ENCODE results near the gene FPR2. TPM values are rescaled to one million over a fixed set of nuclear protein-coding genes. Genes with fewer than 3 reads are reported as not detected.

Gene FPR2
- total RNA-seq, 2 donors from 2014 or later = 0.97 TPM; not detected in 1

DNA sequence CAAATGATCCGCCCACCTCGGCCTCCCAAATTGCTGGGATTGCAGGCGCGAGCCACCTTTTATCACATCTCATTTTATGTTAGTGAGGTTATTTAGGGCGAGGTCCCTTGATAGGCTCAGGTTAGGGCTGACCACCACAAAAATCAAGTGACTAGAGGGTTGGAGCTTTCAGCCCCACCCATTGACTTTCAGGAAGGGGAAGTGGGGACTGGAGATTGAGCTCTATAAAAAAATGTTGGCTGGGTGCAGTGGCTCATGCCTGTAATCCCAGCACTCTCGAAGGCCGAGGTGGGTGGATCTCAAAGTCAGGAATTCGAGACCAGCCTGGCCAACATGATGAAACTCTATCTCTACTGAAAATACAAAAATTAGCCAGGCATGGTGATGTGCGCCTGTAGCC lies 54.1 kb downstream of the FPR2 start:
- WGBS = 93% methylated on average over 9 of the region's 9 CpGs
- Histone ChIP-seq H3K36me3 (no peaks in the 10 kb centered on the region), H3K27me3 (replicated peaks; ENCODE audit: insufficient read depth) (no peaks in the 10 kb centered on the region), H3K4me1 (replicated peaks) (no peaks in the 10 kb centered on the region), H3K4me3 (no peak overlapping the region), H3K27ac (no peak overlapping the region), H3K9me3 (no peaks in the 10 kb centered on the region)
- TF ChIP-seq, protein P1, sequence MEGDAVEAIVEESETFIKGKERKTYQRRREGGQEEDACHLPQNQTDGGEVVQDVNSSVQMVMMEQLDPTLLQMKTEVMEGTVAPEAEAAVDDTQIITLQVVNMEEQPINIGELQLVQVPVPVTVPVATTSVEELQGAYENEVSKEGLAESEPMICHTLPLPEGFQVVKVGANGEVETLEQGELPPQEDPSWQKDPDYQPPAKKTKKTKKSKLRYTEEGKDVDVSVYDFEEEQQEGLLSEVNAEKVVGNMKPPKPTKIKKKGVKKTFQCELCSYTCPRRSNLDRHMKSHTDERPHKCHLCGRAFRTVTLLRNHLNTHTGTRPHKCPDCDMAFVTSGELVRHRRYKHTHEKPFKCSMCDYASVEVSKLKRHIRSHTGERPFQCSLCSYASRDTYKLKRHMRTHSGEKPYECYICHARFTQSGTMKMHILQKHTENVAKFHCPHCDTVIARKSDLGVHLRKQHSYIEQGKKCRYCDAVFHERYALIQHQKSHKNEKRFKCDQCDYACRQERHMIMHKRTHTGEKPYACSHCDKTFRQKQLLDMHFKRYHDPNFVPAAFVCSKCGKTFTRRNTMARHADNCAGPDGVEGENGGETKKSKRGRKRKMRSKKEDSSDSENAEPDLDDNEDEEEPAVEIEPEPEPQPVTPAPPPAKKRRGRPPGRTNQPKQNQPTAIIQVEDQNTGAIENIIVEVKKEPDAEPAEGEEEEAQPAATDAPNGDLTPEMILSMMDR (IDR thresholded peaks at IDR 0.05) = no peak
- TF ChIP-seq POLR2A (IDR thresholded peaks at IDR 0.05) = no peak
- no peak for TF ChIP-seq POLR2AphosphoS5 (IDR thresholded peaks at IDR 0.05)
- no peak for DNase-seq (ENCODE audit: low spot score)
- intact Hi-C loops (cut with DNase I) = no loop called here

DNA sequence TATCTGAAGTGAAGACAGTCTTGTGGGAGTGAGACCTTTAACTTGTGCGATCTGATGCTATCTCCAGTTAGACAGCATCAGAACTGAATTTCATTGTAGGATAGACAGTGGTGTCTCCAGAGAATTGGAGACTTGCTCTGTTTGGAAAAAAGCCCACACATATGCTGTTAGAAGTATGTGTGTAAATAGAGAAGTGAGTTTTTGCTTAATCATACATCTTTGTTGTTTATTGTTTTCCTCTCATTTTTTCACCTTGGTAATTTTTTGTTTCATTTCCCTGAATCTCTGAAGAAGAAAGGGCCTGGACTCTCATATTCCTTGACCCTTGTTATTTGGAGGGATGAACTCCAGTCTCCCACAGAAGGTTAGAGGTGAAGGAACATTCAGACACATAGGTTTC lies 55.7 kb downstream of the FPR2 start:
- Histone ChIP-seq H3K27ac (no peak overlapping the region), H3K4me1 (replicated peaks) (no peaks in the 10 kb centered on the region), H3K36me3 (no peaks in the 10 kb centered on the region), H3K27me3 (replicated peaks; ENCODE audit: insufficient read depth) (no peaks in the 10 kb centered on the region), H3K4me3 (no peak overlapping the region), H3K9me3 (no peaks in the 10 kb centered on the region)
- intact Hi-C loops (cut with DNase I) = no loop called here
- TF ChIP-seq POLR2AphosphoS5 (IDR thresholded peaks at IDR 0.05) = no peak
- no peak for TF ChIP-seq POLR2A (IDR thresholded peaks at IDR 0.05)
- no peak for DNase-seq (ENCODE audit: low spot score)
- WGBS = 96% methylated on average over 1 of the region's 1 CpG

DNA sequence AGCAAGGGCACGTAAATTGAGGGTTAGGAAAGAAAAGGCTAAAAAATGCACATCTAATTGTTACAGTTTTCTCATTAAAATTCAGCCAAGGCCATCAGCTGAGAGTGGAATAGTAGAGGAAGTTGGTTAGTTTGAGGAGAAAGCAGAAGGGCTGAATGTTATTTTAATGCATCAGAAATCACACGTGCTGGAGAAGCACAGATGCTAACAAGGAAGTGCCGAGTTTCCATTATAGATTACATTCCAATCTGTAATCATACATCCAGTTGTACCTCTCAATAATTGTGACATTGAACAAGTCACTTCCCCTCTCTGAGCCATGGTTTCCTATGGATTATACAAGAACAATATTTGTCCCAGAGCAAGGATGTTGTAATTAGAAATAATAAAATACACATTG lies 59.0 kb downstream of the FPR2 start:
- Histone ChIP-seq H3K4me1 (replicated peaks) (no peaks in the 10 kb centered on the region), H3K9me3 (no peaks in the 10 kb centered on the region), H3K27ac (no peak overlapping the region), H3K36me3 (no peaks in the 10 kb centered on the region), H3K4me3 (no peak overlapping the region), H3K27me3 (replicated peaks; ENCODE audit: insufficient read depth) (no peaks in the 10 kb centered on the region)
- 63% methylated on average over 3 of the region's 3 CpGs for WGBS
- TF ChIP-seq POLR2AphosphoS5 (IDR thresholded peaks at IDR 0.05) = no peak
- TF ChIP-seq, protein P1 (IDR thresholded peaks at IDR 0.05) = no peak
- TF ChIP-seq POLR2A (IDR thresholded peaks at IDR 0.05) = no peak
- DNase-seq (ENCODE audit: low spot score) = no peak
- intact Hi-C loops (cut with DNase I) = no loop called here

Other genes starting within 250 kb of the FPR2 start
- gene SIGLEC6, start 229.5 kb upstream of the FPR2 start, total RNA-seq = under 1 TPM in 1 of 2 donors, not detected in 1; 0.68 TPM
- 1 to 10 TPM; 4.3 to 9.0 TPM for gene ZNF175, start 189.9 kb upstream of the FPR2 start, total RNA-seq
- not detected for gene SIGLEC5, start 130.8 kb upstream of the FPR2 start, total RNA-seq
- 1 to 10 TPM; 1.8 to 8.0 TPM for gene SIGLEC14, start 114.4 kb upstream of the FPR2 start, total RNA-seq
- 10 to 100 TPM; 24.6 to 47.7 TPM for gene SPACA6, start 67.8 kb upstream of the FPR2 start, total RNA-seq
- 1 to 10 TPM in 1 of 2 donors, not detected in 1; 1.9 TPM for gene HAS1, start 37.2 kb upstream of the FPR2 start, total RNA-seq
- gene FPR1, start 9.3 kb upstream of the FPR2 start, total RNA-seq = 1 to 10 TPM in 1 of 2 donors, under 1 TPM in 1; 0.77 to 5.6 TPM
- gene FPR3, start 34.0 kb downstream of the FPR2 start, total RNA-seq = 1 to 10 TPM; 1.0 to 4.8 TPM
- gene ZNF577, start 126.8 kb downstream of the FPR2 start, total RNA-seq = 10 to 100 TPM; 23.8 to 78.2 TPM
- 10 to 100 TPM; 26.5 to 33.5 TPM for gene ZNF649, start 143.8 kb downstream of the FPR2 start, total RNA-seq
- 10 to 100 TPM; 15.4 to 17.0 TPM for gene ZNF613, start 166.3 kb downstream of the FPR2 start, total RNA-seq
- 10 to 100 TPM; 31.3 to 34.6 TPM for gene ZNF350, start 225.7 kb downstream of the FPR2 start, total RNA-seq
- 10 to 100 TPM; 29.4 to 35.8 TPM for gene ZNF615, start 247.0 kb downstream of the FPR2 start, total RNA-seq